GM12878 (cell line): ENCODE measurements around the gene ELAVL3. TPM values are rescaled to one million over a fixed set of nuclear protein-coding genes. Genes with fewer than 3 reads are reported as not detected.
A peak's percentile ranks its signal among the peaks of the same experiment; 100 is the strongest.

Experiments used
- ATAC-seq: fragments of 200-7000 bp; cut with Tn5 transposase; 3 replicates; pipeline ENCODE4 v1.9.1; 2020; ENCODE audit warnings: mild to moderate bottlenecking, moderate library complexity
- BruUV-seq: library from RNA; stranded (reverse); fragments of 400-500 nt; replicated peaks from 2 replicates; lab custom pipeline; 2021; lab: Mats Ljungman, UMichigan
- CTCF ChIA-PET: fragments of 300-600 bp; sonication (Branson Sonifier 250); formaldehyde crosslinking; extraction: SDS; loops from one replicate; lab custom pipeline; 2021; ENCODE audit warnings: inconsistent platforms; lab: Yijun Ruan, JAX
- POLR2A ChIA-PET: fragments of 350-600 bp; formaldehyde crosslinking; extraction: SDS; loops from one replicate; lab custom pipeline; 2021; ENCODE audit warnings: inconsistent platforms; lab: Charles Lee
- RAD21 ChIA-PET: fragments of 300-600 bp; sonication (Branson Sonifier 250); formaldehyde crosslinking; loops from one replicate; lab custom pipeline; 2023; ENCODE audit warnings: antibody characterized with exemption; ENCODE audit not compliant: unreplicated experiment; lab: Charles Lee
- SMC1A ChIA-PET: fragments of 300-600 bp; sonication (Branson Sonifier 250); formaldehyde crosslinking; loops from one replicate; lab custom pipeline; 2023; ENCODE audit not compliant: unreplicated experiment, uncharacterized antibody; lab: Charles Lee
- DNase-seq: peaks from one replicate; pipeline ENCODE4 v3.0.0-alpha.2; 2011; ENCODE audit warnings: low read depth, low spot score
- FAIRE-seq: peaks from 3 replicates; lab custom pipeline; 2011; peaks lifted over from hg19 to GRCh38; lab: Jason Lieb, UNC
- H2AFZ ChIP-seq: 2 replicates; pipeline ENCODE4 v1.6.0; 2011; ENCODE audit warnings: low read depth, low read length, control low read depth; ENCODE audit not compliant: control insufficient read depth
- H3K27ac ChIP-seq: 2 replicates; pipeline ENCODE4 v1.5.1; 2011; ENCODE audit warnings: control low read depth; ENCODE audit not compliant: control insufficient read depth, insufficient read depth
- H3K27me3 ChIP-seq, 2 experiments: replicated peaks in 1 of 2; 2 replicates each; pipeline versions ENCODE4 v1.6.0 to v1.6.1; 2011; ENCODE audit warnings: low read length in 1 of 2; ENCODE audit not compliant: control insufficient read depth in 2 of 2, insufficient read depth in 2 of 2
- H3K36me3 ChIP-seq, 2 experiments: 2 replicates each; pipeline ENCODE4 v1.5.1; 2011; ENCODE audit warnings: low read length in 1 of 2; ENCODE audit not compliant: control insufficient read depth in 2 of 2, insufficient read depth in 2 of 2
- H3K4me1 ChIP-seq: 2 replicates; pipeline ENCODE4 v1.6.1; 2011; ENCODE audit warnings: mild to moderate bottlenecking, low read length, moderate library complexity, mixed read lengths; ENCODE audit not compliant: control insufficient read depth, insufficient read depth
- H3K4me2 ChIP-seq: 2 replicates; pipeline ENCODE4 v1.6.0; 2011; ENCODE audit warnings: control low read depth; ENCODE audit not compliant: control insufficient read depth, insufficient read depth
- H3K4me3 ChIP-seq: fragments of 200-600 bp; sonication (generic); 2 replicates; pipeline ENCODE4 v1.5.1; 2016
- H3K79me2 ChIP-seq: 2 replicates; pipeline ENCODE4 v1.6.0; 2011; ENCODE audit warnings: low read length; ENCODE audit not compliant: control insufficient read depth, insufficient read depth
- H3K9ac ChIP-seq: 2 replicates; pipeline ENCODE4 v1.8.0; 2011; ENCODE audit warnings: low read length, control low read depth, mixed read lengths; ENCODE audit not compliant: control insufficient read depth, insufficient read depth
- H3K9me3 ChIP-seq: replicated peaks from 3 replicates; pipeline ENCODE4 v1.5.1; 2011; ENCODE audit warnings: mild to moderate bottlenecking, low read length; ENCODE audit not compliant: control insufficient read depth, insufficient read depth
- H4K20me1 ChIP-seq: 2 replicates; pipeline ENCODE4 v1.6.0; 2011; ENCODE audit not compliant: control insufficient read depth, insufficient read depth
- BHLHE40 ChIP-seq, 2 experiments: fragments of 450-650 bp in 1 of 2; IDR thresholded peaks; 2 replicates each; pipeline ENCODE4 v1.6.1; 2011 to 2017; ENCODE audit warnings: low read depth in 2 of 2, borderline replicate concordance in 1 of 2, improper control_type of control experiment in 1 of 2, low read length in 1 of 2, mild to moderate bottlenecking in 1 of 2
- CTCF ChIP-seq, 3 experiments: IDR thresholded peaks in 2 of 3; conservative IDR thresholded peaks in 1 of 3; 2 replicates each; pipeline ENCODE4 v1.5.1; 2011; ENCODE audit warnings: low read depth in 3 of 3, low read length in 3 of 3, mild to moderate bottlenecking in 3 of 3, control low read depth in 2 of 3, moderate library complexity in 2 of 3, inconsistent platforms in 1 of 3, mixed read lengths in 1 of 3; ENCODE audit not compliant: control insufficient read depth in 2 of 3, insufficient read depth in 1 of 3; ENCODE audit errors: extremely low read depth in 1 of 3
- NFYB ChIP-seq: IDR thresholded peaks from 2 replicates; pipeline ENCODE4 v1.6.1; 2011; ENCODE audit warnings: low read depth, mild to moderate bottlenecking, low read length, improper control_type of control experiment, moderate library complexity; ENCODE audit not compliant: insufficient read depth
- PAX8 ChIP-seq: fragments of 450-650 bp; IDR thresholded peaks from 2 replicates; pipeline ENCODE4 v1.6.1; 2017; ENCODE audit warnings: mild to moderate bottlenecking, moderate library complexity
- WGBS: methylation state at CpG from one replicate; pipeline ENCODE4 v1.1.6; 2016; ENCODE audit warnings: low lambda C conversion rate; ENCODE audit not compliant: insufficient replicate concordance, insufficient coverage; ENCODE audit errors: missing lambda C conversion rate; 5-methylcytosine and 5-hydroxymethylcytosine counted together
- in situ Hi-C: fragments of 300-500 bp; cut with MboI; formaldehyde crosslinking; loops from 9 replicates; pipeline ENCODE4 v1.14.3; 2018; ENCODE audit warnings: mixed read lengths
- intact Hi-C: fragments of 100-400 bp; cut with micrococcal nuclease; formaldehyde crosslinking; loops from one replicate; pipeline ENCODE4 v1.14.2; 2022; ENCODE audit not compliant: unreplicated experiment
- polyA plus RNA-seq, 11 experiments: library from polyadenylated mRNA; depleted of rRNA in 4 of 11; unstranded in 6 of 11; stranded (reverse) in 5 of 11; fragments of >200 nt; fragmentation: Nextera tagmentation in 4 of 11; fragmentation: Illumina TruSeq in 1 of 11; extraction: Ambion mirVana in 4 of 11; extraction: Trizol in 1 of 11; gene quantifications; 1 replicate in 1 of 11; 2 replicates in 10 of 11; pipeline versions ENCODE4 v1.2.1 to v1.2.3, GENCODE V29; 2011 to 2016; ENCODE audit warnings: inconsistent platforms in 2 of 11, missing spikeins in 2 of 11, low read depth in 1 of 11
- total RNA-seq, 4 experiments: library from RNA; depleted of rRNA in 3 of 4; stranded (reverse); fragments of >200 nt in 3 of 4; fragmentation: Illumina TruSeq in 1 of 4; extraction: Trizol in 1 of 4; gene quantifications; 2 replicates each; pipeline versions ENCODE4 v1.2.1 to v1.2.3, GENCODE V29; 2013 to 2021

ELAVL3 gene
- total and polyA plus RNA-seq, 10 of the 15 experiments (the other 5 are each of a cell fraction or from before 2014, with no cell fraction given): under 0.01 to 0.05 (median 0.01) TPM; not detected in 7

- 64% methylated on average over 9 of the region's 9 CpGs for WGBS
- Histone ChIP-seq H3K79me2 (peaks cover 4% of the 10 kb centered on the region; the same call in 1 of the 2 replicates), H3K4me2 (no peak overlapping the region), H4K20me1 (no peaks in the 10 kb centered on the region), H3K9ac (no peak overlapping the region), H3K4me1 (no peaks in the 10 kb centered on the region), H3K36me3 (no peaks in the 10 kb centered on the region), H3K9me3 (no peaks in the 10 kb centered on the region), H2AFZ (no peak overlapping the region), H3K27ac (no peak overlapping the region), H3K27me3 (no peaks in the 10 kb centered on the region), H3K4me3 (no peak overlapping the region)
- TF ChIP-seq PAX8: no peak
- 0 out of 2 replicates have a peak, but pooled peaks have one; percentile 40 for TF ChIP-seq NFYB
- TF ChIP-seq BHLHE40 (IDR thresholded peaks at IDR 0.05; ENCODE audit: borderline replicate concordance in 1 of 2, low read depth in 2 of 2, low read length in 1 of 2): peak; percentile 13 to 58; a peak in 2 of 4 replicates
- TF ChIP-seq CTCF (IDR thresholded peaks at IDR 0.05 in 2 of 3, conservative IDR thresholded peaks at IDR 0.05 in 1 of 3; ENCODE audit: control insufficient read depth in 2 of 3, extremely low read depth in 1 of 3, insufficient read depth in 1 of 3, low read depth in 3 of 3, low read length in 3 of 3): 0 out of 6 replicates have a peak, but pooled peaks of 2 of the 3 experiments have one; percentile 4 to 5
- FAIRE-seq (no peak), DNase-seq (no peak), ATAC-seq (no peak)
- POLR2A ChIA-PET: interaction anchor here (0.5 kb wide), 1 partner anchor 96 kb away, joined by 3 read pairs; no protein-coding TSS in a partner anchor
- no TSS peak for BruUV-seq
- RAD21 ChIA-PET: no interaction called here
- intact Hi-C loops (no loop called here), in situ Hi-C loops (no loop called here)
- SMC1A ChIA-PET: interaction anchor here (0.7 kb wide), 1 partner anchor 131 kb away, joined by 3 read pairs; no protein-coding TSS in a partner anchor
- CTCF ChIA-PET: no interaction called here
Measured at GRCh38 chr19:11530432-11530831, 49.6 kb upstream of the ELAVL3 start.
